Measurements from ENCODE around the gene RPL18A.

The RPL18A gene

DNA sequence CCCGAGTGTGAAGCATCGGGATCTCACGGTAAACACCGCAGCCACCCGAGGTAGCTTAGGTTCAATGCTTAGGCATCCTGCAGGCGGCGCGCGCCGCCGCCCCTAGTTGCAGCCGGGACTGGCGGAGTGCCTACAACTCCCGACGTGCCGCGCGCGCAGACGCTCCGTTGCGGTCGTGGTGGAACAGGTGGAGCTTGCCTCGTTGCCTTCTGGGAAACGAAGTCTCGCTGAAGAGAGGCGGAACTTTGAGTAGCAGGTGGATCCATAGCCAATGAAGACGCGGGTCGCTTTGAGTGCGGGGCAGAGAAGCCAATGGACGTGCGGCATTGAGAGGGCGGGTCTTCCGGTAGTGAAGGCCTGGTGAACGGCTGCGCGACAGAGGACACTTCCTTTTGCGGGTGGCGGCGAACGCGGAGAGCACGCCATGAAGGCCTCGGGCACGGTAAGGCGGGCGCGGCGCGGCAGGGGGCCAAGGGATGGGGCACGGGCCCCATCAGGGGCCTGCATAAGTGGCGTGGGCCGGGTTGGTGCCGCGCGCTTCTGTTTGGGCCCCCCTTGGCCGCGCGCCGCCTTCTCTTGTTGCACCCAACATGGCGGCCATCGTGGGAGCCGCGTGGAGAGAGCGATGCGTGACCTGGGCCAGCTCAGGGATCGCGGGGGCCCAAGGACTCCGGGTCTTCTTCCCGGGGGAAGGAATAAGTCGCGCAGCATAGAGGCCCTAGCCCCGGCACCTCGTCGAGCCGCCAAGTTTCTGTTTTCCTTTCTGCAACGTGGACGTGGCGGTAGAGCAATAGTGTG, at the start of gene RPL18A:
RPL18A (plus strand) TSS at position 378 of the 798 bp plus-strand sequence; CDS start at position 425, 47 bp downstream.
- peak; percentile 100 for DNase-seq

DNA sequence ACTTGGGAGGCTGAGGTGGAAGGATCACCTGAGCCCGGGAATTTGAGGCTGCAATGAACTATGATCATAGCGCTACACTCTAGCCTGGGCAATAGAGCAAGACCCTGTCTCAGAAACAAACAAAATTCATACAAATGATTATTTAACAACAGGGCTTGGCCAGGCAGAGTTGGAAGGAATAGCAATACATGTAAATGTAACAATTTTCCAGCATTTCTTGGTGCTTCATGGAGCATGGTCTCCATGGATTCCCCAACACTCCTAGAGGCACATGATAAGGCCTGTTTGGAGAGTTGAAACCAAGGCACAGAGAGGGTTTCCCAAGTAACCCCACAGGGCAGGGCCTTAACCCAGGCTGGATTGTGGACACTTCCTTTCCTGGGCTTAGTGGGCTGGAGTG, 48.6 kb upstream of the RPL18A start:
- DNase-seq: no peak

DNA sequence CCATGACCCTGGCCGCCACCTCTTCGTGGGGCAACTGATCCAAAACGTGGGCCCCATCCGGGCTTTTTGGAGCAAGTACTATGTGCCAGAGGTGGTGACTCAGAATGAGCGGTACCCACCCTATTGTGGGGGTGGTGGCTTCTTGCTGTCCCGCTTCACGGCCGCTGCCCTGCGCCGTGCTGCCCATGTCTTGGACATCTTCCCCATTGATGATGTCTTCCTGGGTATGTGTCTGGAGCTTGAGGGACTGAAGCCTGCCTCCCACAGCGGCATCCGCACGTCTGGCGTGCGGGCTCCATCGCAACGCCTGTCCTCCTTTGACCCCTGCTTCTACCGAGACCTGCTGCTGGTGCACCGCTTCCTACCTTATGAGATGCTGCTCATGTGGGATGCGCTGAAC, 48.0 kb upstream of the RPL18A start:
- DNase-seq: no peak

DNA sequence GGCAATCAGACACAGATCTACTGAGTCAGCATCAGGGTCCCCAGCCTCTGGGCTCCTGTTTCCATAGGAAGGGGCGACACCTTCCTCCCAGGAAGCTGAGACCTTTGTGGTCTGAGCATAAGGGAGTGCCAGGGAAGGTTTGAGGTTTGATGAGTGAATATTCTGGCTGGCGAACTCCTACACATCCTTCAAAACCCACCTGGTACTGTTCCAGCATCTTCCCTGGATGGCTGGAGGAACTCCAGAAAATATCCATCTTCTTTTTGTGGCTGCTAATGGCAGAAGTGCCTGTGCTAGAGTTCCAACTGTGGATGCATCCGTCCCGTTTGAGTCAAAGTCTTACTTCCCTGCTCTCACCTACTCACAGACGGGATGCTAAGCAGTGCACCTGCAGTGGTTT, 47.6 kb upstream of the RPL18A start:
- DNase-seq: no peak

DNA sequence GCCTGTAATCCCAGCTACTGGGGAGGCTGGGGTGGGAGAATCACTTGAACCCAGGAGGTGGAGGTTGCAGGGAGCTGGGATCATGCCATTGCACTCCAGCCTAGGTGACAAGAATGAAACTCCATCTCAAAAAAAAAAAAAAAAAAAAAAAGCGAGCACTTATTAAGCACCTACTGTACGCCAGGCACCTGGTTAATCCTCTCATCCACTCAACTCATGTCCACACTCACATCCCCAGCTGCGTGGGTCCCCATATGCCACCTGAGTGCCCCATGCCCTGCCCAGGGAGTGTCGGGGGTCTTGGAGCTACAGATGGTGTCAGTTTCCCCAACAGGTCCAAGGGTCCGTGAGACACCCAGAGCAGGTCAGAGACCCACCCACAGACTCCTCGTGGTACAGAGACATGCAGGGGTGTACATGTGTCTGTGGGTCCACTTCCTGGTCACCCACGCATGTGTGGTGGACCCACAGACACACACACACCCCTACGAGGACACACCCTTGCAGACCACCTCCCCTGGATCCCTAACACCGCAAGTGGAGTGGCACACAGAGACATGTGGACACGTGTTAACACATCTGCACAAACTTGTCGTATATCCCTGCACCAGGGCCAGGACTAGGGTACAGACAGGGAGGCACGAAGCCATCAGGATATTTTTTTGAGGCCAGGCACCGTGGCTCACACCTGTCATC, 41.9 kb upstream of the RPL18A start:
- DNase-seq: no peak

DNA sequence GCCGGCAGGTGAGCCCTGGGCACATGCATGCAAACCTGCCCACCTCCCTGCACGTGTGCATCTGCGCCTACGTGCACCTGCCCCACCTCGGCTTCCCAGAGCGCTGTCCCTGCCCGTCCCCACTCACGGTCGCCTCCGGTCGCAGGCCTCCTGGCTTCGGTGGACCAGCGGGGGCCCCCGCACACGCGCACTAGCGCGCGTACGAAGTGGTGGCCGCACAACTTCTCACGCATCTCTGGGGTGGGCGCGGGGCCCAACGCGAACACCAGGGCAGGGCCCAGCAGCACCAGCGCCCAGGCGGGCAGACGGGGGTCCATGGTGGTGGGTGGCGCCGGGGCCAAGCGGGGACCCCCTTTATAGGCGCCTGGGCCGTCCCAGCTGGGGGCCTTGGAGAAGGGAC, 38.5 kb upstream of the RPL18A start, which contains the start of gene INSL3:
INSL3 (minus strand) TSS at position 330 of the 400 bp plus-strand sequence; CDS start at position 317, 13 bp downstream.
- no peak for DNase-seq

DNA sequence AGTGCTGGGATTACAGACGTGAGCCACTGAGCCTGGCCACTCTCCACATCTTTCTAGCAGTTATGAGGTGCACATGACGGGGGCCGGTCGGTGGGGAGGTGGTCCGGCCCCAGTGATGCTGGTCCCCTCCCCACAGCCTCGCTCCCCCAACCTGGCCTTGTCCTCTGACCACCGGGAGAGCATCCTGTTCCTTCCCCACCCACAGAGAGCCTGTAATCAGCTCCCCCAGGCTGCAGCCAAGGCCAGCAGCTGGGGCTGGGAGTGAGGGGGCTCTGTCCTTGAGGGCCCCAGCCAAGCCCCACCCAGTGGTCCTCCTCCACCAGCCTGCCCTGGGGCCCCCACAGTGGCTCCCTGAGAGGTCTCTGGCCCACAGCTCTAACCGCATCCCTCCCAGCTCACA, 35.4 kb upstream of the RPL18A start:
- no peak for DNase-seq

DNA sequence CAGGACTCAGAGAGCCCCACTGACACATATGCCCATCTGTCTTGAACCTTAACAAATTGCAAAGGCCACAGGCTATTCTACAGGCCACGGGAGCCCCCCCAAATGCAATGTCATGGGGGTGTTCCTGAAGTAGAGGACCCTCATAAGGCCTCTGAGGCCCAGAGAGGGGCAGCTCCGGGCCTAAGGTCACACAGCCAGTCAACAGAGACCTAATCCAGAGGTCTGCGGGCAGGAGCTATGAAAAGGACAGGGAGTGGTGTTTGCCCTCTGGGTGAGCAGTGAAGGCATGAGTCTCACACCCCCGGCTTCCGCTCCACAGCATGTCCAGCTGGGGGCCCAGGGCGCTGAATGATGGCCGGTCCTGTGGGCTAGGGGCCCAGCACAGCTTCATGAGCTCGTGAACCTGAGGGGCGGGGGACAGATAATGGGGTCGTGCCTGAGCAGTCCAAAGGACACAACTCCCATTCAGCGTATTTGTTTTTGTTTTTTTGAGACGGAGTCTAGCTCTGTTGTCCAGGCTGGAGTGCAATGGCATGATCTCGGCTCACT, 33.1 kb upstream of the RPL18A start:
- no peak for DNase-seq

DNA sequence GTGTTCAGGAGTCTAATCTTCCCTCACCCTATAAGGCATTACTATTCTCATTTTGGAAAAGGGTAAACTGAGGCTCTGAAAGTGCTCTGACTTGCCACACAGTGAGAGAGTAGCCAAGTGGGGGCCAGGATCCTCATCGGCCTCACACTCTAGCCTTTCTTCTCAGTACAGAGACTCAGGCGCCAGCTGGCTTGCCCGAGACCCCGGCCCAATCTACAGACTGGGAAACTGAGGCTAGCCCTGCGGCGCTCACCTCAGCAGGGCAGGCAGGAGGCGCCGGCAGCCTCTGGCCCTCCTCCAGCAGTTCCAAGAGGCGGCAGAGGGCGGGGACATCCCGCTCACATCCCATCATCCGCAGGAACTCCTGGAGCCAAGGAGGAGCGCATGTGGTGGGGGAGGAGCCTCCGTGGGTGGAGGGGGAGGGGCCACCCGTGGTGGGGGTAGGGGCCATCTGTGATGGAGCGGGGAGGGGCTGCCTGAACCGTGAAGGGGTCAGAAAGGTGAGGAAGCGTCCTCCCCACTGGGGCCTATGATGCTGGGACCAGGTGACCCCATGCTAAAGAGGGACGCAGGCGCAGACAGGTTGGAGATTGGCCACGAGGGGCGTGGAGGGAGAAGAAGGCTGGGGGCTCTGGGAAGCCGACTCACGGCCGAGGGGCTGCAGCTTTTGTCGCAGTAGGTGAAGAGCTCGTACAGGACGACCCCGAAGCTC, 29.7 kb upstream of the RPL18A start:
- no peak for DNase-seq

DNA sequence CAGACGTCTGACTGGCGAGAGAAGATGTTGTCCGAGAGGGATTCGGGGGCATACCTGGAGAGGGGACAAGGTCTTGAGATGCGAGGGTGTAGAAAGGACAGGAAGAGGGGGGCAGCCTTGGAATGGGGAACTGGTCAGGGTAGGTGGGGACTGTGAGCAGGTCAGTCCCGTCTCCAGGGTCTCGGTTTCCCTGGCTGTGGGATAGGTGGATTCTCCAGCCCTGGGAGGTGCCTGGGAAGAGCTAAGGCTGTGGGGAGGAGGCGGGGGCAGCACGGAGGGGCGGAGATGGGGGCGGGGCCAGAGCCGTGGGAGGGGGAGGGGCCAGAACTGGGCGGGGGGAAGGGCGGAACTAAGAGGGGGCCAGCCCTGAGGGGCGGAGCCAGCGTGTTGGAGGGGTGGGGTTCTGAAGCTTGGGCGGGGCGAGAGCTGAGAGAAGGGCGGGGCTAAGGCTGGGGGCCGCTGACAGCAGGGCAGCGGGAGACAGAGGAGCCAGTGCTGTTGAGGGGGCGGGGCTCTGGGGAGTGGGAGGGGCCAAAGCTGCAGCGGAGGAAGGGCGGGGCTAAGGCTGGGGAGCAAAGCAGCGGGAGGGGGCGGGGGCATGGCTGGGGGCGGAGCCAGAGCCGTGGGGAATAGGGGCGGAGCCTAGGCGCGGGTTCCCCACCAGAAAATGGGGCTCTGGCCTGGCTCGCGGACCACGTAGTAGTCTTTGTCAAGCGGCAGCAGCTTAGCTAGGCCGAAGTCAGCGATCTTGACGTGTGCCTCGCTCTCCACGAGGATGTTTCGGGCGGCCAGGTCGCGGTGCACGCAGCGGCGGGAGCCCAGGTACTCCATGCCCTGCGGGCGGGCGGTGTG, 28.9 kb upstream of the RPL18A start:
- peak; percentile 51 for DNase-seq

DNA sequence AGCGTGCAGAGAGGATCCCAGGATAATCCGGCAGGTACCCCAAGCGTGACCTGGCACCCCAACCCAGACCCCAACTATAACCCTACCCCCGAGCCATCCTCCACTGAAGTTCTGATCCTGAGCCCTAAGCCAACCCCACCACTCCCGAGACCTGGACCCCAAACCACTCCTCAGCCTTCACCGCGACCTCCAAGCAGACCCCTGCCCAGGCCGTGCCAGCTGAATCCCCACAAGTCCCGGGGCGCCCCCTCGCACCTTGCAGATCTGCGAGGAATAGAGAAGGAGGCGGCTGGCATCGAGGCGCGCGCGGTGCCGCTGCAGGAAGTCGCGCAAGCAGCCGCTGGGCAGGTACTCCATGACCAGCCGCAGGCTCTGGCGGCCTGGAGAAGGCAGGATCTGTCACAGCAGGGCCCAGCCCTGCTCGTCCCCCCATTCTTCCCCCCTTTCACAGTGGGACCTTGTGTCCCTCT, 28.3 kb upstream of the RPL18A start:
- no peak for DNase-seq

DNA sequence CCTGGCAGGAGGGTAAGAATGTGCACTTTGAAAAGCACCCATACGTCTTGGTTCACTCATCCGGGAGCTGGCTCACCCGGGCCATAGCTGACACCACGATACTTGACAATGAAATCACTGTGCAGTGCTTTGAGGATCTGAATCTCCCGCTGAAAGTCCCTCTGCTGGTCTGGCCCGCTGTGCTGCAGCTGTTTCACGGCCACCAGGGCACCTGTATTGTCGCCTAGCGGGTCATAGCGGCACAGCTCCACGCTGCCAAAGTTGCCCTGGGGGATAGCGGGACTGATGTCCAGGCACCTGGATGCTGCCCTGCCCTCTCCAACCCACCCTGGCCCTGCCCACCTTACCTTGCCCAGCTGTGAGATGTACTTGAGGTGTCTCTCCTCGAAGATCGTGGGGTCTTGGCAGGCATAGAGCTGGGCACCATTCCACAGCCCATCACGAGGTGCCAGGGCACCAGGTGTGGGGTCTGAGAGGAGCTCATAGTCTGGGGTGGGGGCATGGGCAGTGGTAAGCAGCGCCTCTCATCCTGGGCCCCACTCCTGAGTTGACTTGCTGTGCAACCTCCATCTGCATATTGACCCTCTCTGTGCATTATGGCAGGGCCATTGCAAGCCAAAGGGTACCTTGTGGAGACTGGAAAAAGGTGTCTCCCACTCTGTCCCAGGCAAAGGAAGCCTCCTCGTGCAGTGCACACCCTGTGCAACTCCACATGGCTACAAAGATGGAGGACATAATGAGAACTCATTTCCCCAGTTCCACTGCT, 27.1 kb upstream of the RPL18A start:
- DNase-seq: no peak

DNA sequence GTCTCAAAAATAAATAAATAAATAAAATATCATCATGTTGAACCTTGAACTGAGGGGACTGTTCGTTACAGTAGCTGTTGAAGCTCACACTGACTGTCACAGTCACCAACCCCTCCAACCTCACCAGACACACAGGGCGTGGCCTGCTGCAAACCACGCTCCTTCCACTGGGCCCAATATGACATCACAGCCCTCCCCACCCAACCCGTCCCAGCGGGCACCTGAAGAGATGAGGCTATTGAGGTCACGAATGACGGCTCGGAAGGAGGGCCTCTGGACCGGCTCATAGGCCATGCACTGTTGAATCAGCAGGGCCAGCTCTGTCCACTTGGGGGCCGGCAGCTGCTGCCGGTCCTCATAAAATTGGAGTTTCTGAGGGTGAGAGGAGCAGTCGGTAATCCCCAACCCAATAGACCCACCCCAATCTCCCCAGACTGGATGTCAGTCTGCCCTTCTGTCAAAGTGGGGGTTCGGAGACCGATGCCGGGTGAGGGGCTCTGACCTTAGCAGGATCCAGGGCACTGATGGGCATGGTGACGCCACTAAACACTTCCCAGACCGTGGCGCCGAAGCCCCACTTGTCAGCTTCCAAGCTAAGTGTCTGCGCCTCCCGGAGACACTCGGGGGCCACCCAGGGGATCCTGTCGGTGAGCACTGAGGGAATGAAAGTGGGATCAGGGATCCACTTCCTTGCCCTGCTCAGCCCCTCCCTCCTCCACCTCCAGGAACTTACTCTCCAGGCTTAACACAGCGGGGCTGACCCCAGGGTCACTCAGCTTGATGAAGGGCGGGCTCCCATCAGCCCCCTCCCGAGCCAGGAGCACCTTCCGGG, 25.1 kb upstream of the RPL18A start:
- no peak for DNase-seq

DNA sequence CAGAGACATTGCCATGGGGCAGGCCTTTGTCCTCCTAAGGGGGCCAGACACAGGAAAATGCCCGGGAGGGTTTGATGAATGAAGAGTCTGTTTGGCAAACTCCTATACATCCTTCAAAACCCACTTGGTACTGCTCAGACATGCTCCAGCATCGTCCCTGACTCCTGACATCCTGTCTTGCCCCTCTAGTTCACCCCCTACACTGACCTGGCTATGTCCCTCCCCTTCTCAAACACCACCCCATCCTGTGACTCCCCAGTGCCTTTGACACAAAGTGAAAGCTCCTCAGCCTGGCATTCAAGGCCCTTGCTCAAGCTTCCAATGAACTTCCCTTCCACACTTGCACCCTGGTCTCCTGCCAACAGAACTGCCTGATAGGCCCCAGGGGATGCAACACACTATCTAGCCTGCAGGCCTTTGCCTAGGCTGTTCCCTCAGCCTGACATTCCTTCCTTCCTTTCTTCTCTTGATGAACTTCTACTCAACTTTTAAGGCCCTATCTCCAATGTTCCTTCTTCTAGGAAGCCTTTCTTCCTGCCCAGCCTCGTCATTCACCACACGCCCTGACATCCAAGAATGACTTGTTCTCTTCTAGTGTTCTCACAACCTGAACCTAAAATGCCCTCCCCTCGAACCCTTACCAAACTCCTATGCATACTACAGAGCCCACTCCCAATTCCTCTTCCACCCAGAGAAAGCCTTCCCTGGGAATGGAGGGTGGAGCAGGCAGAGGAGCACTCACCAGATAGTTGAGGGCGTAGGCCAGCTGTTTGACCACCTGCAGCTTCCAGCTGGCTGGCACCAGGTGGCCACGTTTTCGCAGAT, 24.3 kb upstream of the RPL18A start:
- no peak for DNase-seq

DNA sequence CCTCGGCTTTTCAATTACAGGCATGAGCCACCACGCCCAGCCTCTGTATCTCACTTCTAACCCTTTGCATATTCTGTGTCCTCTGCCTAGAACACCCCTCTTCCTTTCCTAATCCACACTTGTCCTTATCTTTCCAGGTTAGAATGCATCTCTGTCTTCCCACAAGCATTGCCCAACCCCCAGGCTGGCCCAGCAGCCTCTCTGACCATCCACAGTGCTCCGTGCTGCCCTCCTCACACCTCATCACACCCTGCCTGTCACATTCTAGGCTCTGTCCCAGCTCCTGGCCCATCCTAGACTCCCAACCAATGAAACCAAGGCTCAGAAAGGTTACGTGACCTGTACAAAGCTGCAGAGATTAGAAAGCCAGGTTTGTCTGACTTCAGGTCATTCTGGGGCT, 23.2 kb upstream of the RPL18A start:
- no peak for DNase-seq

DNA sequence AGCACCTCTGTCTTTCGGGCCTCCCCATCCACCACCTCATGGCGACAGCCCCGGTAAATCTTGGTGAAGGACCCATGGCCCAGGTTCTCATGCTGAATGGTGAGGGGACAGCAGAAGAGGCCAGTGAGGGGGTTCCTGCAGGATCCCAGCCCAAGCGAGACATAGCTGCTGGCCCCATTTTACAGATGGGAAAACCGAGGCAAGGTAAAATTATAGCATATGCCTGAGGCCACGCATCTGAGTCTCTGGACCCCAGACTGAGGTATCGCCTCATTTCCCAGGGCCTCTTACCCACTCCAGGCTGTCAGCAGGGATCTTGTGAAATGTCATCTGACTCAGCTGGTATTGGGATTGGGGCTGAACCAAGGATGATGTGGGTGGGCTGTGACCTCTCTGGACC, 21.7 kb upstream of the RPL18A start:
- no peak for DNase-seq

DNA sequence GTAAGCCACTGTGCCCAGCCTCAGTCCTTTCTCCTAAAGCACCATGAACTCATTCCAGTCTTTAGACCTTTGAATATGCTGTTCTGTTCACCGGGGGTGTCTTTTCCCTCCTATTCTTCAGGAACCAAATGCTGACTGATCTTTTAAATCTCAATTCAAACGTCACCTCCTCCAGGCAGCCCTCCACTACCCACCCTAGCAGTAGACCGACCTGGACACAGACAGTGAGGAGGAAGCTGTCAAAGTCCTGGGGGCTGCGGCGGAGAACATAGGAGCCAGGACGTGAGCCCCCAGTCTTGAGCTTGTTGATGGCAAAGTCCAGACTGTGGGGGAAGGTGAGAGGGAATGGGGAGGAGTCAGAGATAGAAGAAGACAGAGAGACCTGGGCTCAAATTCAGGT, 19.7 kb upstream of the RPL18A start:
- DNase-seq: no peak

DNA sequence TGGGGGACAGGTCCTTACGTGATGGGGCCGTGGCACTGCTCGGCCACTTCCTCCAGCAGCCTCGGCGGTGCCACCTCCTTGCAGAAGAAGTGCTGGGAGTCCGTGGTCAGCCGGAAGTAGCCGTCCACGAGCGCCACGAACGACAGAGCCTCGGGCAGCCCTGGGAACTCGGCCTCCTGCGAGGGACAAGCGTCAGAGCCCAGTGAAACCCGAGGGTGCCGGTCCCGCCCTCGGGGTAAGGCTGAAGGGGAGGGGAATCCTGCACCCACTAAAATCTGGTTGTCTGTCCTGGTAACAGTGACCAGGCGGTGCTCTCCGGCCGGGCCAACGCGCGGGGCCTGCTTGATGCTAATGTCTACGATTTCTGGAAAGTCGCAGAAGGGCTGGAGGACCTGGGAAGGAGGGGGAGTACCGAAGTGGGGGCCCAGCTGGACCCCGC, 18.3 kb upstream of the RPL18A start:
- no peak for DNase-seq
